Posterior vena cava (tissue), 2 donors: ENCODE data around the gene FMN2. TPM values are rescaled to one million over a fixed set of nuclear protein-coding genes. Genes with fewer than 3 reads are reported as not detected.

Experiments used
- DNase-seq: peaks from one replicate; pipeline ENCODE4 v3.0.0-alpha.2; 2020; ENCODE audit warnings: low spot score
- intact Hi-C, 2 donors: fragments of 100-400 bp; cut with DNase I; formaldehyde crosslinking; loops; one replicate each; pipeline versions ENCODE4 v1.14.1 to v1.14.2; 2022 to 2023
- total RNA-seq, 2 donors: library from RNA; stranded (reverse); fragmentation: NEBNext Ultra II Directional; extraction: Animal tissue kit (Norgen Biotek cat#: 25700); gene quantifications; one replicate each; pipeline ENCODE4 v1.2.1, GENCODE V29; 2021
- donor health status: DM: yes; HTN: yes; CAD: no.
- donor health status: DM: yes; HTN: yes; CAD: no.

The FMN2 gene
- total RNA-seq, 2 donors from 2014 or later, result 1.4 to 2.1 TPM

GRCh38 chr1:240492832-240493440, 401.3 kb downstream of the FMN2 start:
- intact Hi-C loops, result no loop called here

GRCh38 chr1:240495601-240496000, 403.9 kb downstream of the FMN2 start:
- DNase-seq, result no peak

More at GRCh38 chr1:240492832-240493440, 401.3 kb downstream of the FMN2 start:
- DNase-seq, result no peak

GRCh38 chr1:240496356-240496755, 404.7 kb downstream of the FMN2 start:
- intact Hi-C loops, result no loop called here
- no peak for DNase-seq

More at GRCh38 chr1:240495601-240496000, 403.9 kb downstream of the FMN2 start:
- intact Hi-C loops, result no loop called here

GRCh38 chr1:240496941-240497340, 405.3 kb downstream of the FMN2 start:
- intact Hi-C loops, result no loop called here

GRCh38 chr1:240497908-240498307, 406.2 kb downstream of the FMN2 start:
- DNase-seq, result no peak
- intact Hi-C loops, result no loop called here

More at GRCh38 chr1:240496941-240497340, 405.3 kb downstream of the FMN2 start:
- DNase-seq, result no peak

GRCh38 chr1:240498335-240498734, 406.7 kb downstream of the FMN2 start:
- no peak for DNase-seq
- intact Hi-C loops, result no loop called here

- DNase-seq, result no peak
- intact Hi-C loops, result no loop called here
These were observed 407.3 kb downstream of the FMN2 start for GRCh38 chr1:240499012-240499411.

GRCh38 chr1:240500647-240501046, 409.0 kb downstream of the FMN2 start:
- intact Hi-C loops, result no loop called here
- no peak for DNase-seq

- no peak for DNase-seq
- intact Hi-C loops, result no loop called here
These were observed 409.4 kb downstream of the FMN2 start for GRCh38 chr1:240501115-240501514.

GRCh38 chr1:240503036-240503435, 411.4 kb downstream of the FMN2 start:
- DNase-seq, result no peak
- intact Hi-C loops, result no loop called here

- intact Hi-C loops, result no loop called here
- no peak for DNase-seq
These were observed 411.9 kb downstream of the FMN2 start for GRCh38 chr1:240503558-240503957.

GRCh38 chr1:240506176-240506575, 414.5 kb downstream of the FMN2 start:
- no peak for DNase-seq
- intact Hi-C loops, result no loop called here

- no peak for DNase-seq
- intact Hi-C loops, result no loop called here
These were observed 416.5 kb downstream of the FMN2 start for GRCh38 chr1:240508201-240508600.

- no peak for DNase-seq
- intact Hi-C loops, result no loop called here
These were observed 417.3 kb downstream of the FMN2 start for GRCh38 chr1:240508950-240509349.

- DNase-seq, result no peak
- intact Hi-C loops, result no loop called here
These were observed 420.1 kb downstream of the FMN2 start for GRCh38 chr1:240511789-240512188.

GRCh38 chr1:240515505-240515904, 423.8 kb downstream of the FMN2 start:
- intact Hi-C loops, result no loop called here
- DNase-seq, result no peak

GRCh38 chr1:240516069-240516468, 424.4 kb downstream of the FMN2 start:
- DNase-seq, result no peak
- intact Hi-C loops, result no loop called here

GRCh38 chr1:240517891-240518290, 426.2 kb downstream of the FMN2 start:
- no peak for DNase-seq
- intact Hi-C loops, result no loop called here

- intact Hi-C loops, result no loop called here
- no peak for DNase-seq
These were observed 430.6 kb downstream of the FMN2 start for GRCh38 chr1:240522122-240522822.

- intact Hi-C loops, result no loop called here
These were observed 432.8 kb downstream of the FMN2 start for GRCh38 chr1:240524356-240525069.

More at GRCh38 chr1:240524356-240525069, 432.8 kb downstream of the FMN2 start:
- no peak for DNase-seq
